SK-N-MC (cell line): ENCODE results near the gene GRPR.

Experiments used
- EZH2 ChIP-seq: fragments of 200-600 bp; sonication (generic); IDR thresholded peaks from one replicate; pipeline ENCODE4 v1.6.1; 2017; ENCODE audit warnings: antibody characterized with exemption
- FOXP2 ChIP-seq: optimal IDR thresholded peaks from 2 replicates; pipeline ENCODE3; 2011; ENCODE audit warnings: mild to moderate bottlenecking, moderate library complexity; ENCODE audit not compliant: insufficient read depth; ENCODE audit errors: extremely low read length, control extremely low read depth
- POLR2AphosphoS5 ChIP-seq: IDR thresholded peaks from 2 replicates; pipeline ENCODE4 v1.6.1; 2012; ENCODE audit warnings: mild to moderate bottlenecking, low read depth, low read length, borderline replicate concordance

- TF ChIP-seq POLR2AphosphoS5 = no peak
- no peak for TF ChIP-seq EZH2
- no peak for TF ChIP-seq FOXP2
These were observed 49.0 kb downstream of the GRPR start for GRCh38 chrX:16172391-16172790.
